Activated CD8-positive, alpha-beta memory T cell treated with anti-CD3 and anti-CD28 coated beads, Interleukin-2, amount 50 U/mL, for 1 hour (primary cell): ENCODE measurements around the gene UBN1.

Experiments
- DNase-seq: peaks from one replicate; pipeline ENCODE4 v3.0.0-alpha.2; 2020; ENCODE audit errors: extremely low read depth

The UBN1 gene, protein sequence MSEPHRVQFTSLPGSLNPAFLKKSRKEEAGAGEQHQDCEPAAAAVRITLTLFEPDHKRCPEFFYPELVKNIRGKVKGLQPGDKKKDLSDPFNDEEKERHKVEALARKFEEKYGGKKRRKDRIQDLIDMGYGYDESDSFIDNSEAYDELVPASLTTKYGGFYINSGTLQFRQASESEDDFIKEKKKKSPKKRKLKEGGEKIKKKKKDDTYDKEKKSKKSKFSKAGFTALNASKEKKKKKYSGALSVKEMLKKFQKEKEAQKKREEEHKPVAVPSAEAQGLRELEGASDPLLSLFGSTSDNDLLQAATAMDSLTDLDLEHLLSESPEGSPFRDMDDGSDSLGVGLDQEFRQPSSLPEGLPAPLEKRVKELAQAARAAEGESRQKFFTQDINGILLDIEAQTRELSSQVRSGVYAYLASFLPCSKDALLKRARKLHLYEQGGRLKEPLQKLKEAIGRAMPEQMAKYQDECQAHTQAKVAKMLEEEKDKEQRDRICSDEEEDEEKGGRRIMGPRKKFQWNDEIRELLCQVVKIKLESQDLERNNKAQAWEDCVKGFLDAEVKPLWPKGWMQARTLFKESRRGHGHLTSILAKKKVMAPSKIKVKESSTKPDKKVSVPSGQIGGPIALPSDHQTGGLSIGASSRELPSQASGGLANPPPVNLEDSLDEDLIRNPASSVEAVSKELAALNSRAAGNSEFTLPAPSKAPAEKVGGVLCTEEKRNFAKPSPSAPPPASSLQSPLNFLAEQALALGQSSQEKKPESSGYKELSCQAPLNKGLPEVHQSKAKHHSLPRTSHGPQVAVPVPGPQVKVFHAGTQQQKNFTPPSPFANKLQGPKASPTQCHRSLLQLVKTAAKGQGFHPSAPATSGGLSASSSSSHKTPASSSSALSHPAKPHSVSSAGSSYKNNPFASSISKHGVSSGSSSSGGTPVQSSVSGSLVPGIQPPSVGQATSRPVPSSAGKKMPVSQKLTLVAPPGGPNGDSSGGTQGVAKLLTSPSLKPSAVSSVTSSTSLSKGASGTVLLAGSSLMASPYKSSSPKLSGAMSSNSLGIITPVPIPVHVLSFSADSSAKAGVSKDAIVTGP (N-terminal part only)

DNA sequence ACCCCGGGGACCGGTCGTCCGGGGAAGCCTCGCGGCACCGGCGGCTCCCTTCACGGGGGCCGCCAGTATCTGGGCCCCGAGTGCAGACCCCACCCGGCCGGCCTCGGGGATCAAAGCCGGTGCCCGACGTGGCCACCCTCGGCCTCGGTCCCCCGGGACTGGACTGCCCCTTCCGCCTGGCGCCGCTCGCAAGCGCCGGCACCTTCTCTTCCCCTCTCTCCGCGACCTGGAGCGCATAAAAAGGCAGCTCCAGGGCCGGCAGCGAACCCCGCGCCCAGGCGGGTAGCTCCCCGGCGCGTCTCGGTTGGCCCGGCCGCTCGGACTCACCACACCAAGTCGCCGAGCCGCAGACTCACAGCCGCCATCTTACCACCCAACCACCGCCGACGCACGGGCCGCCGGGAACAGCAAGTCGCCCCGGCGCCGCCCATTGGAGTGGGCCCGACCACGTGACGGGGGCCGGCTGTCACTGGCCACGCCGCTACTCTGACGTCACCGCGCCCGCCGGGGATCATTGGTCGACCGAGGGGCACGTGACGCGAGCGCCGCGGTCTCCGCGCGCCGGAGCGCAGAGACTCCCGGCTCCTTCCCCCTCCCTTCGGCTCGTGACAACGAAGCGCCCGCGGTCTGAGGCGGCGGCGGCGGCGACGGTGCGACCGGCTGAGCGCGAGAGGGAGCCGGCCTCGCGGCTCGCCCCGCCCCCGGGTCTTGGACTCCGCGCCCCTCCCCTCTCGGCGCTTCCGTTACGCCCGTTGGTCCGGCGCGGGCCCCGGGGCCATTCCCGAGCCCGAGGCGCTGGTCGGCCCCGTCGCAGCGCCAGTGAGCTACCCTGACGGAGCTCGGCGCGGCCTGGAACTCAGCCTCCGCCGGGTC, at the start of gene UBN1, which contains the start of gene GLYR1:
TSS of gene UBN1 (plus strand) at position 581 of the 873 bp plus-strand sequence. CDS start 5,437 bp downstream, outside the sequence.
TSS of gene GLYR1 (minus strand) at position 388 of the 873 bp plus-strand sequence. CDS start at position 365, 23 bp downstream.
- peak; percentile 98 for DNase-seq

DNA sequence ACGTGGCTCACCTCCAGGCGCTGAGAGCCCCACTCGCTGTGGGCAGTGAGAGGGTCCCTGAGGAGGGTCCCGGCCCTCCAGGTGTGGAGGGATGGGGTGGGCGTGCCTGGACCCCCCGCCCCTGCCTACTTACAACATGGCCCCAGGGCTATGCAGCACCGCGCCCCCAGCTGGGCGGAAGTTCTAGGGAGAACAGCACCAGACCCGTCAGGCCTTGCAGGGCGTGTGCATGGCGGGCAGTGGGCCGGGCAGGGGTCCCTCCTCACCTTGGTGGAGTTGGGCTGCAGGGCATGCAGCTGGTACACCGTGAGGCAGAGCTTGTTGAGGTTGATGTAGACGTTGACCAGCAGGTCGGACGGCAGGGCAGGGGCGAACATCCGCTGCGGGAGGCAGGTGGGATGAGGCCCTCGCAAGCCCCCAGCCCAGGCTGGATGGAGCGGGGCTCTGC, 49.5 kb upstream of the UBN1 start:
- DNase-seq = no peak

DNA sequence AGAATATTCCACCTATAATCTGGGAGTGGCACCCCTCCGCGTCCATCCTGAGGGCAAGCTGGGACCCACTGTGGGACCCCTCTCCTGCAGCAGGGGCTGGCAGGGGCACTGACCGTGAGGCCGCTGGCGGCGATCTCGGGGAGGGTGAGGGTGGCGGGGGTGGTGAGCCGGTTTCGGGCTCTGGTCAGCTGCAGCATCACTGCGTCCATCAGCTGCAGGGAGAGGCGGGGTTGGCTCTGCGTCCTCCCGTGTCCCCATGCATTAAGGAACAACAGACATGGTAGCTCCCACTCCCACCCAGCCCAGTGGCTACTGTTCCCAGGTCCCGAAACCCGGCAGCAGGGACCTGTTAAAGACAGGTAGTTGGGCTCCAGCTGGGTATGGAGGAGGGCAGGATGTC, 48.8 kb upstream of the UBN1 start:
- DNase-seq = no peak

DNA sequence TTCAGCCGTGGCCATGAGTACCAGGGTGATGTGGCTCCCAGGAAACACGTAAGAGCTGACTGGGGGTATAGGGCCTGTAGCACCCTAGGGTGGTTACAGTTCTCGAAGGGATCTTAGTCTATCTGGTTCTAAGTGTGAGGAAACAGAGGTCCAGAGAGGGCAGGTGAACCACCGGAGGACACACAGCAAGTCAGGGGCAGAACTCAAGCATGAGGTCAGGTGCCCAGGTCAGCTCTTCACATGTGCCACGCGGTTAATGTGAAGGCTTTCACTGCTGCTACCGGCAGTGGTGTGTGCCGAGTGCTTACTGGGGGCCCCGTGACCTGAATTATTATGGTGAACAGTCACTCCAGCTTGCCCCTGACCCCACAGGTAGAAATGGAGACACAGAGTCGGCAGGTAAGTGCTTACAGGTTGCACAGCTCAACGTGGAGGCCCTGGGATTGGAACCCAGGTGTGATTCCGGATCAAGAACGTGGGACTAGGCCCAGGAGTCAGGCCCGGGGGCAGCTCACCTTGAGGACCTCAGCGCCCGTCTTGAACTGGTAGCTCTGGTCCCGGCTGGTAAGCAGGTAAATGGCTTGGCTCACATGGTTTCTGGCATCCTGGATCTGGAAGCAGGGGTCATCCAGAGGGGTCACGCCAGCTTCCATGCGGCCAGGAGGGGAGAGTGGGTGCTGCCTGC, 48.0 kb upstream of the UBN1 start:
- DNase-seq = no peak

DNA sequence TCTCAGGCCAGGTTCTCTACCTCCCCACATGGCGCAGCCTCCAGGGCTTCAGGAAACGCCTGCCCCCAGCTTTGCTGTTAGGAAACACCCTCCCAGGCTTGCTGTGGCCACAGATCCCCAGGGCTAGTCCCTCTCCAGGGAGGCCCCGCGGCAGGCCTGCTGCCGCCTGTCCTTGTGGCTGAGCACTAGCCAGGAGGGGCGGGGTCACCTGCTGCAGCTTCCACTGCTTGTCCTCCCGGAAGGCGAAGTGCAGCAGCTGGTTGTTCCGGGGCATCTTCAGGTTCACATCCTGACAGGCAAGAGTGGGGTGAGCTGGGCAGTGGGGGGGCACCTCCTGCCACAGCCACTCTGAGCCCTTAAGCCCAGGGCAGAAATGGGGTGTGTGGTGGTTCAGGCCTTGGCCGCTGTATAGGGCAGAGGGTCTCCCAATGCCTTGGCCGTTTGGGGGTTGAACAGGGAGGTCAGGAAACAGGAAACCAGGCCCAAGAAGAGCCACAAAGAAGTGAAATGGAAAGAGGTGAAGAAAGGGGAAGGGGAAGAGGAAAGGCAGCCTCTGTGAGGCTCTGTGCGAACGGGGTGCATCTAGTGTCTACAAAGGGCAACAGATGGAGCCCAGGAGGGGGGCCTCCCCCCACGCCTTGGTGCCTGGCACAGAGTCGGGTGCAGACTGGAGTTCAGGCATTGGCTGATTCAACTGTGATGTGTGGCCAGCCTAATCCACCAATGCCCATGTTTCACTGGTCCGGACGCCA, 46.8 kb upstream of the UBN1 start:
- DNase-seq = no peak

DNA sequence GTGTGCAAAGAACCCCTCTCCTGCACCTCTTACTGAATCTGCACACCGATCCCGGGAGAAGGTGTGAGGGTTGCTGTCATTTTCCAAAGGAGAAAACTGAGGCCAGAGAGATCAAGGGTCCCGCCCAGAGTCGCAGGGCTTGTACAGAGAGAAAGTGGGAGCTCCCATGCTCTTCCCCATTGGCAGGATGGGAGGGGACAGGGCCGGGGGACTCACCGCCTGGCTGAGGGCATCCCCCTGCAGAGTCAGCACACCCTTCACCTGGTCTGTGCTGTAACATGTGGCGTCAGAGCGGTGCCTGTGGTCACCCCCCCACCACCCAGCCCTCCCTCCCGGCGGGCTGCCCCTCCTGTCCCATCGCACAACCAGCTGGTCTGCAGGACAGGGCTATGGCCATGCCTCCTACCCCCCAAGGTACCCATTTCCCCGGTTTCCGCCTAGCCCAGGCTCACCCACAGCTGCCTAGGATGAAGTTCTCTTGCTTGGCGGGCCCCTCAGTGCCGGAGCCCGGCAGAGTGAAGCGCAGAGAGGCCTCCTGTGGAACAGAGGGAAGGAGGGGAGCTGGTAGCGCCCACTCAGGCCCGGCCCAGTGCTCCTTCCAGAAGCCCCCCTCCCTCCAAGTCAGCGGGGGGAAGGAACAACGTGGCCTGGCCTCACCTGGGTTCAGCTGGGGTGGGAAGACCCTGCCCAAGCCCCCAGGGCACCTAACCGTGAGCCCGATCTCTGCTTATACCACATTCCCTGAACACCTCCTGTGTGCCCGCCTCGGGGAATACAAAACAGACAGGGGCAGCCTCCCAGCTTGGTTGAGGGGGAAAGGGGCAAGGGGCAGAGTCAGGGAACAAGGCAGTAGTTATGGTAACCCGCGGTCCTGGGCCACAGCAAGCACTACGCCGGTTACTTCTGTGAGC, 46.0 kb upstream of the UBN1 start:
- DNase-seq = no peak

DNA sequence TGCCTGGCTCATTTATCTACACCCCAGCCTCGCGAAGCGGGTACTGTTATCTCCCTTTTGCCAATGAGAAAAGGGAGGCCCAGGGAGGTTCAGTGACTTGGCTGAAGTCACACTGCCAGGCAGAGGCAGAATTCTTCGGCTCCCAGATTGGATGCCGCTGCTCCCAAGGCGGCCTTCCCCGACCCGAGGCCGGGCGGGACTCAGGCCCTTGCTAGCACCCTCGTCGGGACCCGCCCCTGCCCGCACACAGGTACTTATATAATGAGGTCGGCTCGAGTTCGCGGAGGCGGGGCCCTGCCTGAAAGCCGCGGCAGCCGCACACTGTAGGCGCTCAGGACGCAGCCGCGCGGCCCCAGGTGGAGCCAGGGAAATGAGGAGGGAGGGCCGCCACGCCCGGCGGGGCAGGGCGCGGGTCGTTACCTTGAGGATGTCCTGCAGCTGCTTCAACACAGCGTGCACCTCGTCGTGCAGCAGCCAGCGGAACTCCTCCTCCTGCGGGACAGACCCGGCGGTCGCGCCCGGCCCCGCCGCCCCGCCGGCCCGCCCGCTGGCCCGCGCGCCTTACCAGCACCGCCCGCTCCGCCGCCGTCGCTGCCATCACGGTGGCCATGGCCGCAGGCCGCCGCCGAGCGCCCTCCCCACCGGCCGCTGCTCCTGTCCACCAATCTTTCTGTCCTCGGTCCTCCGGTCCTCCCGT, 45.2 kb upstream of the UBN1 start, which contains the start of gene ROGDI:
TSS of gene ROGDI (minus strand) at position 672 of the 697 bp plus-strand sequence. CDS start at position 610, 62 bp downstream.
- peak; percentile 49 for DNase-seq

DNA sequence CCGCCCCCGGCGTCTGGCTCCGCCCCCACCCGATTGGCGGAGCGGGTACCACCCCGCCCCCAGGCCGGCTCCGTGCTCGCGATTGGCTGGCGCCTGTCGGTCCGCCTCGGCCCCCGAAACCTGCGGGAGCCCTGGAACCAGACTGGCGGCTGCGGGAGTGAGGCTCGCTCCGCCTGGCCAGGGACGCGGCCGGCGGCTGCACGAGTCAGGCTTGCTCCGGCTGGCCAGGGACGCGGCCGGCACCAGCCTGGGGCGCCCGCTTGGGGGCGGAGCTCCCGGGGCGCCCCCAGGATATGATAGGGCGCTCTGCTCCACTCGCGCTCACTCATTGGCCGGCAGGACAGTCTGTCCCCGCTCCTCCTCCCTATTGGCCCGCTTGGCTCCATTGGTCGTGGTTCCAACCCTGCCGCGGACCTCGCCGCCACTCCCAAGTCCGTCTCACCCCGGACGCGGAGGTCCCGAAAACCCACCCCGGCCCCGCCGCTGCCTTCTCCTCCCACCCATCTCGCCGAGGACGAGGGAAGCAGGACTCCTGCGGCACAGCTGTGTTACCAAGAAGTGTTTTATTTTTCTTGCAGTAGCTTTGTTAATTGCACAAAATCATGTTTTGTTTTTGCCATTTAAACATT, 44.5 kb upstream of the UBN1 start:
- DNase-seq = peak; percentile 53

DNA sequence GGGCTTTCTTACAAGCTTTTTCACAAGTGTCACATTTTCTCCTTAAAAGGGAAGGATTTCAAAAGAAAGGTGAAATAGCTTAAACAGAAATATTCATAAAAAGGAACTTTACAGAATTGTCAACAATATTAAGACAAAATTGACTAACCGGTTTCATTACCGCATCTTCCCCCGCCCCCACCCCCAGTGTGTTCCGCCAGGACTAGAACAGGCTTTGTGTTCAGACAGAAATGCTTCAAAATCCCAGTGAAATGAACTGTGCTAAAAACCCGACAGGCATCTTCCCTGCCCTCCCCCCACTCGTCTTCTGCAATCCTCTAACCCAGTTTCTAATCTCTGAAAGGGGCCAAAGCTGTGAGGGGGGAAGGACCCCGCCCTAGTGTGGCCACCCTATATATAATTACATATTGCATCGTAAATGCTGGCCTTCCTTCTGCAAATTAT, 43.9 kb upstream of the UBN1 start:
- no peak for DNase-seq

DNA sequence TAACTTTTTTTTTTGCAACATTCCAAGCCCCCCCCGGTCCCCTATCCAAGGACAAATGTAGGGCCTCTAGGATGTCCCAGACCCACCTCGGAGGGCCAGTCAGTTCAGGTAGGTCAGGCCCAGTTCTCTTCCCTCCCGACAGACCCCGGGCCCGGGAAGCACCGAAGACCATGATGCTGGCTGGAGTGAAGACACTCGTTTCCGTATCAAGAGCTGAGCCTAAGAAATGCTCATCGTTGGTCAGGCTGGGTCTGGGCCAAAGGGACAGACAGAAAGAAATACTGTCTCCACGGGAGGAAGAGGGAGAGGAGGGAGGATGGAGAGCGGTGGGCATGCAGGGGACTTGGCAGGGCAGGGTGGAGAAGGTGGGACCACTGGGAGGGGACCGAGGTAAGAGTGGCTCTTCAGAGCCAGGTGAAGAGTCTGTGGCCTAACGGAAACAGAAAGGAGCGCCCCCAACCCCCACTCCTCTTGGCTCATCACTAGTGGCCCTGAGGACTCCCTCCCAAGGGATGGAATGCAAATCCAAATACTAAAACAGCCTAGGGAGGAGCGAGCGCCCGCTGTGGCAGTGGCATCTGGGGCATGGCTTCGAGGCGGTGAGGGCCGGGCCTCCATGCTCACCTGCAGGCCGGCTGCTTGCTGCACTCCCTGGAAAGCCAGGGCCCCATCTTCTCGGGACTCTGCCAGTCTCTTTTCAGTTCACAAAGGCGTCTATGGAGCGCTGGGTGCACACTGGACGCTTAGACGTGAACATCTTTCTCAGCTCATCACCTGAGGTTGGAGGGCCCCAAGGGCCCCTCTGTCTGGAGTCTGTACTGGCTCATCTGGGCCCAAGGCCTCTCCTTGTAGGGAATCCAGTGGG, 43.2 kb upstream of the UBN1 start:
- no peak for DNase-seq

DNA sequence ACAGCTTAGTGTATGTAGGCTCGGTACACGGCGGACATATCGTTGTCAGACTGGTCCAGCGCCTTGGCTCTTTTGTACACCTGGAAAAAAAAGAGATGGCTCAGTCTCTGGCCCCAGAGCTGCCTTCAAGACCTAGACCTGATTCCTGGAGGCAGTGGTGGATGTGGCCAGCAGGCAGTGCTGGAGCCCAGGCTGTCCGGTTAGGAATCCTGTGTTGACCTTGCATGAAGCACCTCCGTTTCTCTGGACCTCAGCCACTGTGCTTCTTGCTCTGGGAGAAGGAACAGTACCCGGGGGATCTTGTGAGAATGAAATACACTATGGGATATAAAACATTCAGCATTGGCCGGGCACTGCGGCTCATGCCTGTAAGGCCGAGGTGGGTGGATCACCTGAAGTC, 42.0 kb upstream of the UBN1 start:
- DNase-seq = no peak

DNA sequence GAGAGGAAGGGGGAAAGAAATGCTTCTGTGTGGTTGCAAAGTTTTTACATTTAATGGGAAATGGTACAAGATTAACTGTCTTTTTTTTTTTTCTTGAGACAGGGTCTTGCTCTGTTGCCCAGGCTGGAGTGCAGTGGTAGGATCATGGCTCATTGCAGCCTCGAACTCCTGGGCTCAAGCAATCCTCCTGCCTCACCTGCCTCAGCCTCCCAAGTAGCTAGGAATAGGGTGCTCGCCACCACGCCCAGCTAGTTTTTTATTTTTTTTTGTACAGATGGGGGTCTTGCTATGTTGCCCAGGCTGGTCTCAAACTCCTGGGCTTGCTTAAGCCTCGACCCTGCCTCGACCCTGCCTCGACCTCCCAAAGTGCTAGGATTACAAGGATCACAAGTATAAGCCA, 41.0 kb upstream of the UBN1 start:
- no peak for DNase-seq

DNA sequence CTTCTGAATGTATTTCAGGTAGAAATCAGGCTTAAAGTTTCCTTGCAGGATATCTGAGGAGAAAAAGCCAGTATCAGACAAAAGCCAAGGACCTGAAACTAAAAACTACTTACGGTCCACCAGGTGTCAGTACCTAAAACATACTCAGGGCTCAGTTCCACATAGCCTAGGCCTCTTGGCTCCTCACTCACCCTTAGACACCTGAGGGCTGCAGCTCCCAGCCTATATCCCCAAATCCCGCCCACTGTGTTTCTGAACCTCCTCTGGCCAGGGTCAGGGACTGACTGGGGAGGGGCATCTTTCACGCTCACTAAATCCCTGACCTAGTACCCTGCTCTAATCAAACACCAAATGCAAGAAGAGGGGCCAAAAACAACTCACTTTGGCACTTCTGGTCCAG, 36.0 kb upstream of the UBN1 start:
- DNase-seq = no peak

DNA sequence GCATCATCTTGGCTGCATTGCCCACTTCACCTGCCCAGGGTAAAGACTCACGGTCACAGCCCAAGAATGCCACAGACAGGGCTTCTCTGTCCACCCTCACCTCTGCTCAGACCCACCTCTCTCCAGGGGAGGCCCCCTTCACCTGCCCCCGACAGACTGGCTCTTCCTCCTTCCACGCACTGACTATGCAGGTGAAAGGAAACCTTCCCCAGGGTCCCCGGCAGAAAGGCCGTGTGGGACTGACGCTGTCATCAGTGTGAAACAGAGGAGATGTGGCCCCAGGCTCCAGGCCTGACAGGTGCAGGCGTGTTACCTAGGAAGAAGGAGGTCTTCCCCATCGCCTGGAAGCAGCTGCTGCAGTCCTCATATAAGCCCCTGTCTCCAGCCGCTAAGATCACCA, 35.5 kb upstream of the UBN1 start:
- DNase-seq = no peak

DNA sequence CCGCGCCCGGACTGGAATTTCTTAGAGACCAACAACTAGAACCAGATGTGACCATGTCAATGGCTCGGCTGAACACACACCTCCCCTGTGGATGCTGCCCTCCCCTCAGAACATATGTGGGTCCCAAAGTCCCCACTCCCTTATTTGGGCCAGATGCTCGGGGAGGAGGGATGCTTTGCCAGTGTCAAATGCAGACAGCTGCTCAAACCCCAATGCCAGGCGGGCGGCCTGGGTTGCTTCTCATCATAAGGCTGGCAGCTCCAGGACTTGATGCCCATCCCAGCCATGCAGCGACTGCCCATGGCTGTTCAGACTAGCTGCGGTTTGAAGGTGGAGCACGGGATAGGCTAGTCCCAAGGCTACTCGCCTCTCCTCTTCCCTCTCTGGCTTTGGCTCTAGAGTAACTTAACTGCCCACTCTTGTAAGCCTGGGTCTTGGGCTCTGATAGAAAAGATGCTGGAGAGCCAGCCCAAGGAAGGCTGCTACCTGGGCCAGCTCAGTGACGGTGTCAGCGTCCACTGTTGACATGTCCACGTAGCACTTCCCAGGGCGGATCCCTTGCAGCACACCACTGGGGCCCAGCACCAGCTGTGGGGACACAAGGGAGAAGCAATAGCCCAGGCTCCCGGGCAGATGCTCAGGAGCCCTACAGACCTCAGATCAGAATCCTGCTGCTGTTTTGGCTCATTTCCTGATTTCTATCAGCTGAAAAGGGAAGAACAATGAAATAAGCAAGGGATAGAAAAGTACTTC, 33.9 kb upstream of the UBN1 start:
- no peak for DNase-seq

DNA sequence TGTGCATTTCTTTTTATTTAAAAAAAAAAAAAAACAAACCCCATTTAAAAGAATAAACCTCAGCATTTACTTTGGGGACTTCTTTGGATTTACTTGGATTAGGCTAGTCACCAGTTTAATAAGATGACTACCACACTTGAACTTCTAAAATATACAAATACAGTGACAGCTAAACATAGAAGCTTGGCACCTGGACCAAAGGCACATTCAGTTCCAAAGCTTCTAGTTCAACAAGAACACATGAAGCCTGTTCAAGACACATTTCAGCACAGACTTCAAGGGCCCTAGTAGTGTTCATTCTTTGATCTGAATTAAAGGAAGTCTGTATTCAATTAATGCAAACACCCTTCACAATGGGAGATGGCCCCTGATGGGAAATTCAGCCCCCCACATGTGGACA, 33.2 kb upstream of the UBN1 start:
- no peak for DNase-seq
